G401 (cell line): ENCODE data around the gene TBC1D8. TPM values are rescaled to one million over a fixed set of nuclear protein-coding genes. Genes with fewer than 3 reads are reported as not detected.

Experiments
- total RNA-seq: library from RNA; depleted of rRNA; stranded (reverse); fragments of >200 nt; shearing (Covaris generic); gene quantifications from 2 replicates; pipeline ENCODE4 v1.2.3, GENCODE V29; 2014; rRNA removed

TBC1D8 gene
- total RNA-seq, 1 experiment from 2014 or later: 5.8 TPM

Other genes starting within 250 kb of the TBC1D8 start
- gene RPL31, start 149.1 kb downstream of the TBC1D8 start, total RNA-seq: 2,056 and 2,130 TPM in 2 replicates
- gene CNOT11, start 101.5 kb upstream of the TBC1D8 start, total RNA-seq: 82.5 and 89.0 TPM in 2 replicates
- gene RNF149, start 157.3 kb upstream of the TBC1D8 start, total RNA-seq: 21.7 and 26.7 TPM in 2 replicates
- not detected in 2 replicates for gene CREG2, start 236.1 kb upstream of the TBC1D8 start, total RNA-seq